NCI-H1417 treated with DMSO at 0.1 percent for 48 hours (cell line): Measurements from ENCODE around the gene RPS15A.
"Not testable (repeated sequence)": the region's sequence is repeated elsewhere in the genome, so short reads cannot be mapped to it uniquely, and the experiment has no call there.

Source experiments
- DNase-seq: peaks from one replicate; lab custom pipeline; 2025; lab: John Stamatoyannopoulos, UW

The RPS15A gene

GRCh38 chr16:18756639-18757038, 33.5 kb downstream of the RPS15A start:
- DNase-seq: not testable (repeated sequence)

GRCh38 chr16:18742870-18743269, 47.3 kb downstream of the RPS15A start:
- not testable (repeated sequence) for DNase-seq

DNA sequence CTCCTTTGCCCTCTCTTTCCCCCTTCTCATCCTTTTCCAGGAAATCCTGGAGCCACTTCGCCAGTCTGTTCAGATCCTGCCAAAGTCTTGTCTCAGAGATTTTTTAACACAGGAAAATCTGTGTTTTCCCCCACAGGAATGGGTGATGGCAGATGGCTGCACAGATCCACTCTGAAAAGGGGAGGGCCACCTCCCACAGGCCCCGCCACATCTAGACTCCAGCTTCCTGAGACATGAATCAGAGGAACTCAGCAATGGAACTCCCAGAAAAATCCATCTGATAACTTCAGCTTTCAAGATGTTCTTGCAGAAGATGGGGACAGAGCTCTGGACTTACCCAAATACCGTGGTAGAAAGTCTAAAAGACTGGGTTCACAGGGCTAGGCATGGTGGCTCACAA, 50.1 kb downstream of the RPS15A start:
- DNase-seq: not testable (repeated sequence)

GRCh38 chr16:18738768-18739167, 51.4 kb downstream of the RPS15A start:
- not testable (repeated sequence) for DNase-seq

GRCh38 chr16:18734279-18734678, 55.9 kb downstream of the RPS15A start:
- DNase-seq: not testable (repeated sequence)
